Measurements from ENCODE around the gene DDI2. TPM values are rescaled to one million over a fixed set of nuclear protein-coding genes. Genes with fewer than 3 reads are reported as not detected.

Gene DDI2
- total RNA-seq, 4 donors from 2014 or later = 21.9 to 79.0 (median 38.6) TPM

GRCh38 chr1:15667362-15667761 is 50.1 kb downstream of the DDI2 start:
- no peaks in the 10 kb centered on the region for H3K4me1 ChIP-seq
- DNase-seq = no peak
- H3K9me3 ChIP-seq = no peaks in the 10 kb centered on the region
- 84 to 93% methylated on average over 7 of the region's 7 CpGs for WGBS, 2 donors
- H3K27me3 ChIP-seq = no peaks in the 10 kb centered on the region
- intact Hi-C loops (cut with DNase I) = no loop called here
- H3K36me3 ChIP-seq = no peaks in the 10 kb centered on the region
- TF ChIP-seq CTCF (IDR thresholded peaks at IDR 0.05) (no peak), POLR2A (IDR thresholded peaks at IDR 0.05) (no peak)
- no peak overlapping the region for H3K27ac ChIP-seq
- H3K4me3 ChIP-seq (replicated peaks in 1 of 3) = no peak overlapping the region

GRCh38 chr1:15668089-15668754 is 51.0 kb downstream of the DDI2 start:
- no peaks in the 10 kb centered on the region for H3K4me1 ChIP-seq
- intact Hi-C loops (cut with DNase I) = no loop called here
- TF ChIP-seq CTCF (IDR thresholded peaks at IDR 0.05) = no peak
- no peak for TF ChIP-seq POLR2A (IDR thresholded peaks at IDR 0.05)
- WGBS, 2 donors = 79 to 83% methylated on average over 5 of the region's 5 CpGs
- H3K9me3 ChIP-seq = no peaks in the 10 kb centered on the region
- H3K27me3 ChIP-seq = no peaks in the 10 kb centered on the region
- no peak overlapping the region for H3K27ac ChIP-seq
- H3K4me3 ChIP-seq (replicated peaks in 1 of 3) = no peak overlapping the region
- H3K36me3 ChIP-seq = no peaks in the 10 kb centered on the region
- DNase-seq = no peak

- TF ChIP-seq POLR2A (IDR thresholded peaks at IDR 0.05) = no peak
- TF ChIP-seq CTCF (IDR thresholded peaks at IDR 0.05) = no peak
- no peak overlapping the region for H3K4me3 ChIP-seq (replicated peaks in 1 of 3)
- H3K27ac ChIP-seq = no peak overlapping the region
- WGBS, 2 donors = 91 to 95% methylated on average over 10 of the region's 10 CpGs
- intact Hi-C loops (cut with DNase I) = no loop called here
- no peaks in the 10 kb centered on the region for H3K27me3 ChIP-seq
- DNase-seq = no peak
- H3K36me3 ChIP-seq = no peaks in the 10 kb centered on the region
- H3K4me1 ChIP-seq = no peaks in the 10 kb centered on the region
- H3K9me3 ChIP-seq = no peaks in the 10 kb centered on the region
Measured at GRCh38 chr1:15669074-15669473, 51.8 kb downstream of the DDI2 start.

GRCh38 chr1:15669864-15670263 is 52.6 kb downstream of the DDI2 start:
- Histone ChIP-seq H3K4me3 (replicated peaks in 1 of 3) (no peak overlapping the region), H3K27ac (no peak overlapping the region), H3K9me3 (no peaks in the 10 kb centered on the region), H3K36me3 (no peaks in the 10 kb centered on the region), H3K4me1 (no peaks in the 10 kb centered on the region), H3K27me3 (no peaks in the 10 kb centered on the region)
- no peak for DNase-seq
- TF ChIP-seq POLR2A (IDR thresholded peaks at IDR 0.05) = no peak
- no peak for TF ChIP-seq CTCF (IDR thresholded peaks at IDR 0.05)
- intact Hi-C loops (cut with DNase I) = no loop called here
- 77 to 85% methylated on average over 3 to 4 of the region's 4 CpGs for WGBS, 2 donors

- no peaks in the 10 kb centered on the region for H3K27me3 ChIP-seq
- H3K4me1 ChIP-seq = no peaks in the 10 kb centered on the region
- H3K36me3 ChIP-seq = no peaks in the 10 kb centered on the region
- no peaks in the 10 kb centered on the region for H3K9me3 ChIP-seq
- no peak for DNase-seq
- intact Hi-C loops (cut with DNase I) = no loop called here
- TF ChIP-seq POLR2A (IDR thresholded peaks at IDR 0.05) (no peak), CTCF (IDR thresholded peaks at IDR 0.05) (no peak)
- H3K4me3 ChIP-seq (replicated peaks in 1 of 3) = no peak overlapping the region
- H3K27ac ChIP-seq = no peak overlapping the region
- 89 to 94% methylated on average over 2 of the region's 2 CpGs for WGBS, 2 donors
Measured at GRCh38 chr1:15671430-15671829, 54.2 kb downstream of the DDI2 start.
